Activated T-helper 17 cell treated with anti-CD3 and anti-CD28 coated beads, Interleukin-2, amount 50 U/mL, for 72 hours (primary cell): ENCODE results near the gene ADM5. TPM values are rescaled to one million over a fixed set of nuclear protein-coding genes. Genes with fewer than 3 reads are reported as not detected.
A peak's percentile ranks its signal among the peaks of the same experiment; 100 is the strongest.

ENCODE experiments used
- ATAC-seq: fragments of 150-1000 bp; cut with Tn5 transposase; replicated peaks from 2 replicates; pipeline ENCODE4 v1.10.0; 2021; ENCODE audit warnings: mild to moderate bottlenecking, moderate library complexity
- H3K27ac Mint-ChIP-seq: one replicate; pipeline ENCODE4 v1.8.0; 2022; ENCODE audit warnings: mixed read lengths
- H3K27me3 Mint-ChIP-seq: one replicate; pipeline ENCODE4 v1.8.0; 2022; ENCODE audit warnings: mixed read lengths
- H3K36me3 Mint-ChIP-seq: one replicate; pipeline ENCODE4 v1.8.0; 2022; ENCODE audit warnings: low read depth, mild to moderate bottlenecking, mixed read lengths
- H3K4me1 Mint-ChIP-seq: one replicate; pipeline ENCODE4 v1.8.0; 2022; ENCODE audit warnings: mixed read lengths
- H3K4me3 Mint-ChIP-seq: one replicate; pipeline ENCODE4 v1.8.0; 2022; ENCODE audit warnings: mild to moderate bottlenecking, mixed read lengths
- H3K9me3 Mint-ChIP-seq: one replicate; pipeline ENCODE4 v1.8.0; 2022; ENCODE audit warnings: mixed read lengths
- total RNA-seq, 2 donors: library from RNA; stranded (reverse); gene quantifications; one replicate each; pipeline ENCODE4 v1.2.3, GENCODE V29; 2022

The ADM5 gene
- total RNA-seq, 2 donors from 2014 or later = 8.5 to 8.6 TPM

GRCh38 chr19:49665351-49666119 lies 23.9 kb upstream of the ADM5 start, which contains the start of the genes BCL2L12 and IRF3:
Gene BCL2L12 (plus strand): TSS chr19:49665933. CDS start chr19:49666693, 760 bp downstream.
Gene IRF3 (minus strand): TSS chr19:49665857. CDS start chr19:49664838, 1,019 bp downstream.
- H3K27me3 Mint-ChIP-seq = no peaks in the 10 kb centered on the region
- H3K4me1 Mint-ChIP-seq = peaks cover 10% of the 10 kb centered on the region
- no peaks in the 10 kb centered on the region for H3K9me3 Mint-ChIP-seq
- H3K36me3 Mint-ChIP-seq = peaks cover 66% of the 10 kb centered on the region
- H3K4me3 Mint-ChIP-seq = peak within 1 kb of the TSS; percentile 99
- ATAC-seq = peak; percentile 88
- H3K27ac Mint-ChIP-seq = peak within 1 kb of the TSS; percentile 98

DNA sequence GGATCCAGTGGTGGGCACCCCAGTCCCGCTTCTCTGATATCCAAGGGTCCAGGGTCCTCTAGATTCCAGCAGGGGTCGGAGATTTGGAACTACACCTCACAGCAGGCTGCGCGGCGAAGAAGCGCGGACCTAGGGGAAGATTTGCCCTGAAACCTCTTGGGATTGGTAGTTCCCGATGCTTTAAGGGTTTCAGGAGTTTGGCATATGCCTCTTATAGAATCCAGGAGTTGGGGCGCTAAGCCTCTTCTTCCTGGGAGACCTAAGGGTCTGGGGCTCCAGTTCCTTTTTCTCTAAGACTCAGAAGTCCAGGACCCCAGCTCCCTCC lies 23.3 kb upstream of the ADM5 start:
- H3K36me3 Mint-ChIP-seq = peaks cover 62% of the 10 kb centered on the region
- H3K9me3 Mint-ChIP-seq = no peaks in the 10 kb centered on the region
- H3K4me3 Mint-ChIP-seq = peak overlapping the region; percentile 99
- no peaks in the 10 kb centered on the region for H3K27me3 Mint-ChIP-seq
- no peak for ATAC-seq
- H3K4me1 Mint-ChIP-seq = peaks cover 10% of the 10 kb centered on the region
- peak overlapping the region; percentile 98 for H3K27ac Mint-ChIP-seq

DNA sequence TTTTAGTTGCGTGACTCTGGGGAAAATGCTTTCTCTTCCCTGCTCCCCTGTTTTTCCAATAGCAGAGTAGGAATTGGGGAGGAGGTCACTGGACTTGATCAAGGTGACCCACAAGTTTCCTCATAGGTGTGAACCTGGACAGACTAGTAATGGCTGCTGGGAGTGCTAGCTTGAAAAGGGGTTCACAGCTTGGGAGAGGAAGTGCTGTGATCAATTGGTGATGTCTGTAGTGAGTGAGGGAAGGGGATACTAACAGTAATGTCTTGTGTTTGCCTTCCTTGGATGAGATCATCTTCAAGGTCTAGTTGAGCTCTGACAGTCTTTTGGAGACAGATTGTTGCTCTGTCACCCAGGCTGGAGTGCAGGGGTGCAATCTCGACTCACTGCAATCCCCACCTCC lies 21.9 kb upstream of the ADM5 start:
- H3K4me3 Mint-ChIP-seq = peak overlapping the region; percentile 99
- H3K27ac Mint-ChIP-seq = peak overlapping the region; percentile 98
- peaks cover 18% of the 10 kb centered on the region for H3K4me1 Mint-ChIP-seq
- no peaks in the 10 kb centered on the region for H3K27me3 Mint-ChIP-seq
- no peak for ATAC-seq
- H3K36me3 Mint-ChIP-seq = peaks cover 55% of the 10 kb centered on the region
- no peaks in the 10 kb centered on the region for H3K9me3 Mint-ChIP-seq

DNA sequence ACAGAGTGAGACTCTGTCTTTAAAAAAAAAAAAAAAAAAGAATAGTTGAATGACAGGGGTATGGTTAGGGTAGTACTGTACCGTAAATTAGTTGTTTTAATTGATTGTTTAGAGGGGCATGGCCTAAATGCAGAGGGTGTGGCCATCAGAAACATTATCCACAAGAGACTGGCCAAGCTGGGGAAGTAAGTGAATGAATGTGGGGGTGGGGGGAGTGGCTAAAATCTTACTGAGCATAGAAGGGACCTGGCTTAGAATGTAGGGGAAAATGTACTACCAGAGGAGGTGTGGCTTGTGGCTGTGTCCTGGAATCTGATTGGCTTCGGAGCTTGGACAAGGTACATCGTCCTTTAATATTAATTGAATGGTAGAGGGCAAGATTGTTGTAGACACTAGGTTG lies 19.9 kb upstream of the ADM5 start:
- H3K27me3 Mint-ChIP-seq = no peaks in the 10 kb centered on the region
- H3K27ac Mint-ChIP-seq = no peak overlapping the region
- no peak overlapping the region for H3K4me3 Mint-ChIP-seq
- H3K4me1 Mint-ChIP-seq = peaks cover 19% of the 10 kb centered on the region
- H3K9me3 Mint-ChIP-seq = no peaks in the 10 kb centered on the region
- peaks cover 36% of the 10 kb centered on the region for H3K36me3 Mint-ChIP-seq
- no peak for ATAC-seq

DNA sequence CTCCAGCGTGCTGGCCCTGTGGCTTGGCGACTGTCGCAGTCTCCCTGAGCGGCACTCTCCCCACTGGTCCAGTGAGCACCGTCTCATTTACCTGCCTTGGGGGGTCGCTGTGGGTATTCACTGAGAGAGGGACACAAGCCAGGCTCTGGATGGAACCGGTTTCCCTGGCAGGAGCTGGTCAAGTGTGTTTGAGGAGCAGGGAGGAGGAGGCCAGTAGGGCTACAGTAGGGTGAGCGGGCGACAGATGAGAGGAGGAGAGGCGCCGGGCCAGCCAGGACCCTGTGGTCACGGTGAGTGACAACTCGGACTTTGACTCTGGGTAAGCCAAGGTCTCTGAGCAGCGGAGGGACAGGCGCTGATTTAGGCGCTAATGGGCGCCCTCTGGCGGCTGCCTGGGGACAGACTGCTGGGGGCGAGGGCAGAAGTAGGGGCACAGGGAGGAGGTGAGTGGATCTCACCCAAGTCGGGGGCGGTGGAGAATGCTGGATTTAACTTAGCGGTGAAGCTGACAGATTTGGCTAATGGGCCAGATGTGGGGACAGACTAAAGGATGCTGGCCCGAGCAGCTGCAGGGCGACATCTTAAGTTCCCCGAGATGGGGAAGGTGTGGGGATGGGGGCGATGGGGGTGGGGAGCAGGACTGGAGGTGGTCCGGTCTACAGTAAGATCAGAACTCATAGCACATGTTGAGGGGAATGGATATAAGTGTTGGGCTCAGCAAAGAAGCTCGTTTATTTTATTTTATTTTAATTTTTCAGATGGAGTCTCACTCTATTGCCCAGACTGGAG lies 17.1 kb upstream of the ADM5 start:
- Mint-ChIP-seq H3K27ac (peak overlapping the region; percentile 71), H3K4me1 (peaks cover 14% of the 10 kb centered on the region), H3K27me3 (no peaks in the 10 kb centered on the region), H3K36me3 (peaks cover 36% of the 10 kb centered on the region), H3K4me3 (no peak overlapping the region), H3K9me3 (no peaks in the 10 kb centered on the region)
- no peak for ATAC-seq

DNA sequence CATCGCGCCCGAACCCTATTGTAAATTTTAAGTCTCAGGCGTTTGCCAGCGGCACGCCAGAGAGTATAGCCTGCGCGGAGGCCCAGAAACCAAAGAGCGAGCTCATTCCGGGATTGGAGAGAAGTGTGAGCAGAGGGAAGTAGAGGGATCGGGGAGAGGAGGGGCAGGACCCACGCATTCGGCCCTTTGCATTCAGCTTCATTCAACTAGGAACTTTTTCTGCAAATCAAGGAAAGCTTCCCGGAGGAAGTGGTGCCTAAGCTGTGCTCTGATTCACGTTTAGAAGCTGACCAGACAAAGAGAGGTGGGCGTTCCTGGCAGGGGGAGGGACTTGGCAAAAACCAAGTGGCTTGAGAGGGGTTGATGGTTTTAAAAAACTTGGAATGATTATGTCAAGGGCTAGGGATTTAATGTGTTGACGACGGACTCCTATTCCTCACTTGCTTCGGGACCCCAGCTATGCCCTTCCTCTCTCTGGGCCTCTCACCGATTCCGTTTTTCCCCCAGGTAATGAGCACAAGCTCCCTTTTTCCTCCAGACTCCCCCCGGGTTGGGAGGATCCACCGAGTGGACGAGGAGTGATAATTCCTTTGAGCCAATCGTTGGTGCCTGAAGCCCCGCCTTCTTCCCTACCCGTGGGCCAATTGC lies 13.1 kb upstream of the ADM5 start:
- H3K36me3 Mint-ChIP-seq = peaks cover 50% of the 10 kb centered on the region
- H3K27me3 Mint-ChIP-seq = no peaks in the 10 kb centered on the region
- H3K27ac Mint-ChIP-seq = peak overlapping the region; percentile 99
- peaks cover 19% of the 10 kb centered on the region for H3K4me1 Mint-ChIP-seq
- no peaks in the 10 kb centered on the region for H3K9me3 Mint-ChIP-seq
- peak overlapping the region; percentile 94 for H3K4me3 Mint-ChIP-seq
- peak; percentile 30 for ATAC-seq

GRCh38 chr19:49676784-49677230 lies 12.6 kb upstream of the ADM5 start:
- H3K36me3 Mint-ChIP-seq = peaks cover 53% of the 10 kb centered on the region
- peaks cover 19% of the 10 kb centered on the region for H3K4me1 Mint-ChIP-seq
- peak overlapping the region; percentile 99 for H3K27ac Mint-ChIP-seq
- no peaks in the 10 kb centered on the region for H3K9me3 Mint-ChIP-seq
- peak overlapping the region; percentile 94 for H3K4me3 Mint-ChIP-seq
- peak; percentile 83 for ATAC-seq
- H3K27me3 Mint-ChIP-seq = no peaks in the 10 kb centered on the region

- Mint-ChIP-seq H3K9me3 (no peaks in the 10 kb centered on the region), H3K27ac (peak within 1 kb of the TSS; percentile 99), H3K4me3 (peak within 1 kb of the TSS; percentile 94), H3K27me3 (no peaks in the 10 kb centered on the region), H3K4me1 (peaks cover 13% of the 10 kb centered on the region), H3K36me3 (peaks cover 53% of the 10 kb centered on the region)
- ATAC-seq = no peak
These were observed 12.0 kb upstream of the ADM5 start, which contains the start of gene PRMT1 for GRCh38 chr19:49677231-49677900. Gene PRMT1 (plus strand): TSS chr19:49677271. CDS start chr19:49677281, 10 bp downstream.

GRCh38 chr19:49677901-49678674 lies 11.3 kb upstream of the ADM5 start:
- ATAC-seq = peak; percentile 14
- Mint-ChIP-seq H3K27ac (peak overlapping the region; percentile 99), H3K4me1 (peaks cover 11% of the 10 kb centered on the region), H3K4me3 (peak overlapping the region; percentile 94), H3K27me3 (no peaks in the 10 kb centered on the region), H3K36me3 (peaks cover 58% of the 10 kb centered on the region), H3K9me3 (no peaks in the 10 kb centered on the region)

DNA sequence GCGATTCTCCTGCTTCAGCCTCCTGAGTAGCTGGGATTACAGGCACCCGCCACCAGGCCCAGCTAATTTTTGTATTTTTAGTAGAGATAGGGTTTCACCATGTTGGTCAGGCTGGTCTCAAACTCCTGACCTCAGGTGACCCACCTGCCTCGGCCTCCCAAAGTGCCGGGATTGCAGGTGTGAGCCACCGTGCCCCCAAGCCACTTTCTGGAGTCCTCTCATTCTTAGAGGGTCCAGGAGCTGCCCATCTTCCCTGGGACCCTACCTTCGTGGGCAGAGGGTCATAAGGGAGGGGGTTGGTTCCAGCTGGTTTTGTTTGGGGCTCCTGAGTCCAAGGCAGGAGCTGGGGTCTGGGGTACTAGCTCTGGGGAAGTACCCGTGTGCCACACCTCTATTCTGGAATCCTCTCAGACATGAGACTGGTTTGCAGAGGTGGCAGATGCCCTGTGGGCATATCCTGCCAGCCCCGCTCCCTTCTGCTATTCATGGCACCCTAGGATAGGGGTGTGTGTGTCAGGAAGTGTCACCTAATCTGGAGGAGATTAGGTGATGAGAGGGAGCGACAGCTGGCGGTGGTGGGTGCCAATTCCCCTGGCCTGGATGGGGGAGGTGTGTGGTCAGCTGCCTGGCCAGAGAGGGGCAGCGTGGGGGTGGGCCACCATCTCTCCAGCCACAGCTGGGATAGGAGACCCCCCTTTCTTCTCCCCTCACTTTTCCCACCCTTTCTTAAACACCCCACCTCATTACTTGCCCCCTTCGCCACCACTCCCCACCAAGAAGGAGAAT lies 10.2 kb upstream of the ADM5 start:
- H3K36me3 Mint-ChIP-seq = peaks cover 69% of the 10 kb centered on the region
- peak overlapping the region; percentile 99 for H3K27ac Mint-ChIP-seq
- peaks cover 11% of the 10 kb centered on the region for H3K4me1 Mint-ChIP-seq
- ATAC-seq = no peak
- H3K9me3 Mint-ChIP-seq = no peaks in the 10 kb centered on the region
- H3K27me3 Mint-ChIP-seq = no peaks in the 10 kb centered on the region
- peak overlapping the region; percentile 94 for H3K4me3 Mint-ChIP-seq

DNA sequence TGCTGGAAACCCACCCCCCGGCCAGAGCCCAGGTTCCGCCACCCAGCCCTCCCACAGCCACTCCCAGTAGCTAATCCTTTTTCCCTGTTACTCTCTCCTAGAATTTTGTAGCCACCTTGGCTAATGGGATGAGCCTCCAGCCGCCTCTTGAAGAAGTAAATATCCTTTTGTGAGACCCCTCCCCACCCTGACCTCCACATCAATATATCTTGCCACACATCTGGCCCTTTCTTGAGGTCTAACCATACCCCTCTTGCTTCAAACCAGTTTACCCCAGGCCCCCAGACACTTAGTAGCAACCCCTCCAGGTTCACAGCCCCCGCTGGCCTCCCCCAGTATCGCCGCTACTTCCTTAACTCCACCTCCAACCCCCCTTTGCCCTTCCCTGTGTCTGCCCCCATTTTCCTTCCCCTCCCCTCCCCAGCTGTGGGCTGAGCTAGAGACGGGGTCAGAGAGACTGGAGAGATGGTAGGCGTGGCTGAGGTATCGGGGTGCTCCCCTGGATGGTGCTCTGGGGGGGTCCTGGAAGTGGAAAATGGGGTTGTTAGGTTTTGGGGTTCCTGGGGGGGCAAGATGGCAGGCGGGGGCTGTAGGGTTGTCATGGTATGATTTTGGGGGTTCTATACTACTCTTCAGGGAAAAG lies 9.5 kb upstream of the ADM5 start:
- H3K36me3 Mint-ChIP-seq = peaks cover 76% of the 10 kb centered on the region
- no peak for ATAC-seq
- H3K4me3 Mint-ChIP-seq = peak overlapping the region; percentile 94
- H3K27me3 Mint-ChIP-seq = no peaks in the 10 kb centered on the region
- peaks cover 11% of the 10 kb centered on the region for H3K4me1 Mint-ChIP-seq
- H3K27ac Mint-ChIP-seq = peak overlapping the region; percentile 68
- H3K9me3 Mint-ChIP-seq = no peaks in the 10 kb centered on the region

DNA sequence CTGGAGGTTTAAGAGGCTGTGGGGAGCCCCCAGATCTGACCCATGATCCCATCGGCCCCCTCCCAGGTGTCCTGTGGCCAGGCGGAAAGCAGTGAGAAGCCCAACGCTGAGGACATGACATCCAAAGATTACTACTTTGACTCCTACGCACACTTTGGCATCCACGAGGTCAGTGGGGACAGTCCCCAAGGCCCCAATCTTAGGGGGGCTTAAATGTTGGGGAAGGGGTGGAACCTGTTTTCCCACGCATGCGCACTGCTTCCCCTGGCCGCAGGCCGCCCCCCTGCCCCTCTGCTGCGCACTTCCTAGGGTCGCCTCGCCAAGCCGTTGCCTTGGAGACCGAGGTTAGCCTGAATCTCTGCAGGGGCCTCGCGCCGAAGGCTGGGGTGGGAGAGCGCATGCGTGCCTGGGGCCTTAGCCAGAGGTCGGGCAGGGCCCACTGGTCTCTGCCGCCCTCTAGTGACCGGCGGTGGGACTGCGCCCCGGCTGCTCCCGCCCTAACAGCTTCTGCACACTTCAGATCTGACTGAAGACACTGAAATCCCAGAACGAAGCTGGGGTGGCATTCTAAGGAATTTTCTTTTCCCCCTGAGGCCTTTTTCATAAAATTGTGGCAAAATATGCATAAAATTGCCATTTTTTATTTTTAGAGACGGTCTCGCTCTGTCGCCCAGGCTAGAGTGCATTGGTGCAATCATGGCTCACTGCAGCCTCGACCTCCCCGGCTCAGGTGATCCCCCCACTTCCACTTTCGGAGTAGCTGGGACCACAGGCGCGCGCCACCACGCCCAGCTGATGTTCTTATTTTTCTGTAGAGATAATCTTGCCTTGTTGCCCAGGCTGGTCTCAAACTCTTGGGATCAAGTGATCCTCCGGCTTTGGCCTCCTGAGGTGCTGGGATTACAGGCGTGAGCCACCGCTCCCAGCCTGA lies 8.7 kb upstream of the ADM5 start:
- Mint-ChIP-seq H3K4me1 (peaks cover 13% of the 10 kb centered on the region), H3K9me3 (no peaks in the 10 kb centered on the region), H3K4me3 (peak overlapping the region; percentile 94), H3K36me3 (peaks cover 84% of the 10 kb centered on the region), H3K27ac (peak overlapping the region; percentile 68), H3K27me3 (no peaks in the 10 kb centered on the region)
- ATAC-seq = peak; percentile 5
